ENCODE measurements around the gene SUOX. TPM values are rescaled to one million over a fixed set of nuclear protein-coding genes. Genes with fewer than 3 reads are reported as not detected.
"Not testable (repeated sequence)": the region's sequence is repeated elsewhere in the genome, so short reads cannot be mapped to it uniquely, and the experiment has no call there.

Gene SUOX
- total and polyA plus RNA-seq, 10 donors, result 6.0 to 29.1 (median 16.6) TPM

- Histone ChIP-seq H3K9me3 (no peaks in the 10 kb centered on the region), H3K4me1 (peaks cover 15 to 35% (median 26%) of the 10 kb centered on the region in 6 donors), H3K4me3 (peak overlapping the region; percentile 70 to 96 (median 82)), H3K36me3 (peaks cover 0 to 46% (median 29%) of the 10 kb centered on the region in 6 donors), H3K27ac (peak overlapping the region; percentile 90 to 99 (median 96)), H3K27me3 (replicated peaks in 1 of 7) (no peaks in the 10 kb centered on the region)
- intact Hi-C loops (cut with DNase I; ENCODE audit: low total_unique reads), result loop anchor here (5.0 kb wide), 2 partner anchors 44 to 299 kb away; partner anchors contain the start of genes GDF11 and SUOX
- peak; percentile 73 for DNase-seq
- WGBS, 5 donors, result 69 to 77% (median 73%) methylated on average over 14 of the region's 14 CpGs
- TF ChIP-seq POLR2A (IDR thresholded peaks at IDR 0.05) (no peak), POLR2AphosphoS5 (IDR thresholded peaks at IDR 0.05) (no peak), CTCF (IDR thresholded peaks at IDR 0.05 in 8 of 11, conservative IDR thresholded peaks at IDR 0.05 in 3 of 11) (no peak)
Observed at GRCh38 chr12:56040963-56041551, 44.0 kb downstream of the SUOX start.

- Histone ChIP-seq H3K9me3 (no peaks in the 10 kb centered on the region), H3K27ac (peak within 1 kb of the TSS; percentile 90 to 99 (median 96)), H3K27me3 (replicated peaks in 1 of 7) (no peaks in the 10 kb centered on the region), H3K4me1 (peaks cover 15 to 38% (median 31%) of the 10 kb centered on the region in 6 donors), H3K36me3 (peaks cover 0 to 42% (median 29%) of the 10 kb centered on the region in 6 donors), H3K4me3 (peak within 1 kb of the TSS; percentile 70 to 96 (median 82))
- peak; percentile 96 for DNase-seq
- 0 to 1% (median 0%) methylated on average over 44 to 50 of the region's 50 CpGs for WGBS, 5 donors
- intact Hi-C loops (cut with DNase I; ENCODE audit: low total_unique reads), result loop anchor here (5.0 kb wide), 2 partner anchors 44 to 299 kb away; partner anchors contain the start of genes GDF11 and SUOX
- TF ChIP-seq CTCF (IDR thresholded peaks at IDR 0.05 in 8 of 11, conservative IDR thresholded peaks at IDR 0.05 in 3 of 11) (peak in 9 of 11 experiments; percentile 25 to 80 (median 61)), POLR2AphosphoS5 (IDR thresholded peaks at IDR 0.05) (peak; percentile 92 to 99 (median 94)), POLR2A (IDR thresholded peaks at IDR 0.05) (peak; percentile 60 to 87 (median 78))
Observed at GRCh38 chr12:56041552-56042429, 44.7 kb downstream of the SUOX start, which contains the start of gene RPS26. TSS of gene RPS26 (plus strand) at chr12:56041918. CDS start at chr12:56042167, 249 bp downstream.

GRCh38 chr12:56042430-56042813, 45.3 kb downstream of the SUOX start:
- not testable (repeated sequence) for H3K27me3 ChIP-seq (replicated peaks in 1 of 7); H3K9me3 ChIP-seq; DNase-seq
- Histone ChIP-seq H3K4me3 (peak overlapping the region; percentile 70 to 96 (median 82)), H3K27ac (peak overlapping the region; percentile 90 to 99 (median 96)), H3K36me3 (peaks cover 0 to 38% (median 29%) of the 10 kb centered on the region in 6 donors), H3K4me1 (peaks cover 15 to 45% (median 37%) of the 10 kb centered on the region in 6 donors)
- intact Hi-C loops (cut with DNase I; ENCODE audit: low total_unique reads), result loop anchor here (5.0 kb wide), 2 partner anchors 45 to 300 kb away; partner anchors contain the start of genes GDF11 and SUOX
- WGBS, 5 donors, result 0 to 3% (median 2%) methylated on average over 13 to 20 of the region's 20 CpGs

GRCh38 chr12:56042843-56043242, 45.8 kb downstream of the SUOX start:
- Histone ChIP-seq H3K9me3 (no peaks in the 10 kb centered on the region), H3K27ac (peak overlapping the region; percentile 90 to 99 (median 96)), H3K4me3 (peak overlapping the region; percentile 70 to 96 (median 82)), H3K27me3 (replicated peaks in 1 of 7) (no peaks in the 10 kb centered on the region), H3K4me1 (peaks cover 15 to 46% (median 37%) of the 10 kb centered on the region in 6 donors), H3K36me3 (peaks cover 0 to 38% (median 29%) of the 10 kb centered on the region in 6 donors)
- intact Hi-C loops (cut with DNase I; ENCODE audit: low total_unique reads), result loop anchor here (5.0 kb wide), 2 partner anchors 46 to 301 kb away; partner anchors contain the start of genes GDF11 and SUOX
- TF ChIP-seq POLR2A (IDR thresholded peaks at IDR 0.05) (no peak), CTCF (IDR thresholded peaks at IDR 0.05 in 8 of 11, conservative IDR thresholded peaks at IDR 0.05 in 3 of 11) (no peak), POLR2AphosphoS5 (IDR thresholded peaks at IDR 0.05) (no peak)
- no peak for DNase-seq
- 37 to 49% (median 40%) methylated on average over 9 of the region's 9 CpGs for WGBS, 5 donors
